NCI-H2196 (cell line): ENCODE measurements around the gene RAB11FIP3.
"Not testable (repeated sequence)": the region's sequence is repeated elsewhere in the genome, so short reads cannot be mapped to it uniquely, and the experiment has no call there.

Experiments used
- DNase-seq: peaks from one replicate; lab custom pipeline; 2025; ENCODE audit not compliant: unreplicated experiment; lab: John Stamatoyannopoulos, UW

The RAB11FIP3 gene

GRCh38 chr16:492211-492875, 66.9 kb downstream of the RAB11FIP3 start:
- no peak for DNase-seq

- not testable (repeated sequence) for DNase-seq
These were observed 69.2 kb downstream of the RAB11FIP3 start for GRCh38 chr16:494676-495075.

GRCh38 chr16:495127-495748, 69.8 kb downstream of the RAB11FIP3 start:
- DNase-seq: peak; percentile 69

- DNase-seq: no peak
These were observed 70.8 kb downstream of the RAB11FIP3 start for GRCh38 chr16:496097-496886.

- no peak for DNase-seq
These were observed 71.8 kb downstream of the RAB11FIP3 start for GRCh38 chr16:497258-497657.

GRCh38 chr16:499924-500323, 74.5 kb downstream of the RAB11FIP3 start:
- DNase-seq: no peak

- no peak for DNase-seq
These were observed 75.3 kb downstream of the RAB11FIP3 start for GRCh38 chr16:500709-501108.

- DNase-seq: no peak
These were observed 76.9 kb downstream of the RAB11FIP3 start for GRCh38 chr16:502179-502943.

- DNase-seq: no peak
These were observed 78.0 kb downstream of the RAB11FIP3 start for GRCh38 chr16:503150-504071.

GRCh38 chr16:505479-506245, 80.2 kb downstream of the RAB11FIP3 start:
- no peak for DNase-seq

- DNase-seq: no peak
These were observed 80.7 kb downstream of the RAB11FIP3 start for GRCh38 chr16:506246-506546.

- DNase-seq: not testable (repeated sequence)
These were observed 82.1 kb downstream of the RAB11FIP3 start for GRCh38 chr16:507527-507926.

- DNase-seq: no peak
These were observed 82.5 kb downstream of the RAB11FIP3 start for GRCh38 chr16:507996-508395.

GRCh38 chr16:508884-509736, 83.7 kb downstream of the RAB11FIP3 start:
- DNase-seq: peak; percentile 16

- DNase-seq: no peak
These were observed 84.8 kb downstream of the RAB11FIP3 start for GRCh38 chr16:510066-510825.

- no peak for DNase-seq
These were observed 87.4 kb downstream of the RAB11FIP3 start for GRCh38 chr16:512802-513201.

- DNase-seq: no peak
These were observed 88.5 kb downstream of the RAB11FIP3 start for GRCh38 chr16:513950-514349.
